Loucy (cell line): ENCODE measurements around the gene MTG2.

ENCODE experiments used
- H2AFZ ChIP-seq: fragments of 200-600 bp; sonication (generic); 2 replicates; pipeline ENCODE4 v1.6.0; 2016; ENCODE audit warnings: antibody characterized with exemption, mild to moderate bottlenecking, low read length, moderate library complexity
- H3F3A ChIP-seq: fragments of 200-600 bp; 2 replicates; pipeline ENCODE4 v1.6.0; 2016; ENCODE audit warnings: antibody characterized with exemption, low read depth, mild to moderate bottlenecking
- H3K27me3 ChIP-seq: fragments of 200-600 bp; sonication (generic); 2 replicates; pipeline ENCODE4 v1.6.1; 2014; ENCODE audit warnings: low read length, mild to moderate bottlenecking; ENCODE audit not compliant: insufficient read depth, poor library complexity, severe bottlenecking
- H3K36me3 ChIP-seq: fragments of 200-600 bp; sonication (generic); 2 replicates; pipeline ENCODE4 v1.6.1; 2016; ENCODE audit warnings: low read length; ENCODE audit not compliant: insufficient read depth
- H3K4me1 ChIP-seq: fragments of 200-600 bp; sonication (generic); 2 replicates; pipeline ENCODE4 v1.5.1; 2014; ENCODE audit warnings: low read length, mild to moderate bottlenecking; ENCODE audit not compliant: insufficient read depth, poor library complexity, severe bottlenecking
- H3K4me2 ChIP-seq: fragments of 200-600 bp; sonication (generic); 2 replicates; pipeline ENCODE4 v1.6.0; 2014; ENCODE audit warnings: antibody characterized with exemption, low read length, low read depth, mild to moderate bottlenecking; ENCODE audit not compliant: poor library complexity, severe bottlenecking
- H3K4me3 ChIP-seq: fragments of 200-600 bp; sonication (generic); 2 replicates; pipeline ENCODE4 v1.5.1; 2014; ENCODE audit warnings: low read length, mild to moderate bottlenecking, mixed read lengths; ENCODE audit not compliant: poor library complexity, severe bottlenecking
- H3K79me2 ChIP-seq: fragments of 200-600 bp; sonication (generic); 2 replicates; pipeline ENCODE4 v1.6.1; 2014; ENCODE audit warnings: low read length; ENCODE audit not compliant: insufficient read depth
- H3K9ac ChIP-seq: fragments of 200-600 bp; sonication (generic); 2 replicates; pipeline ENCODE4 v1.6.0; 2014; ENCODE audit warnings: mild to moderate bottlenecking, low read depth, low read length, moderate library complexity; ENCODE audit not compliant: poor library complexity, severe bottlenecking
- H3K9me2 ChIP-seq: fragments of 200-600 bp; sonication (generic); replicated peaks from 2 replicates; pipeline ENCODE4 v1.6.1; 2016; ENCODE audit warnings: low read depth, low read length, mixed read lengths
- H3K9me3 ChIP-seq: fragments of 200-600 bp; sonication (generic); 2 replicates; pipeline ENCODE4 v1.6.1; 2014; ENCODE audit warnings: mild to moderate bottlenecking, antibody characterized with exemption, low read length, low read depth; ENCODE audit not compliant: insufficient read depth
- H4K20me1 ChIP-seq: fragments of 200-600 bp; sonication (generic); 2 replicates; pipeline ENCODE4 v1.6.0; 2014; ENCODE audit warnings: antibody characterized with exemption, low read length, mild to moderate bottlenecking; ENCODE audit not compliant: insufficient read depth, poor library complexity, severe bottlenecking
- CTCF ChIP-seq: fragments of 200-600 bp; sonication (generic); conservative IDR thresholded peaks from 2 replicates; pipeline ENCODE4 v1.5.1; 2014; ENCODE audit warnings: mild to moderate bottlenecking, antibody characterized with exemption, low read length
- EZH2phosphoT487 ChIP-seq: fragments of 200-600 bp; IDR thresholded peaks from 2 replicates; pipeline ENCODE4 v1.6.1; 2018; ENCODE audit warnings: antibody characterized with exemption, mild to moderate bottlenecking, moderate library complexity, borderline replicate concordance

Gene MTG2

GRCh38 chr20:62222266-62222850 is 39.5 kb downstream of the MTG2 start:
- no peak overlapping the region for H2AFZ ChIP-seq
- H3K4me2 ChIP-seq, result no peak overlapping the region
- no peaks in the 10 kb centered on the region for H3K4me1 ChIP-seq
- H3K9me3 ChIP-seq, result no peaks in the 10 kb centered on the region
- no peaks in the 10 kb centered on the region for H3K79me2 ChIP-seq
- H3F3A ChIP-seq, result no peaks in the 10 kb centered on the region
- H3K9me2 ChIP-seq, result no peaks in the 10 kb centered on the region
- H3K36me3 ChIP-seq, result no peaks in the 10 kb centered on the region
- no peaks in the 10 kb centered on the region for H3K27me3 ChIP-seq
- H4K20me1 ChIP-seq, result no peaks in the 10 kb centered on the region
- no peak for TF ChIP-seq CTCF
- TF ChIP-seq EZH2phosphoT487, result no peak
- no peak overlapping the region for H3K4me3 ChIP-seq
- H3K9ac ChIP-seq, result no peak overlapping the region

DNA sequence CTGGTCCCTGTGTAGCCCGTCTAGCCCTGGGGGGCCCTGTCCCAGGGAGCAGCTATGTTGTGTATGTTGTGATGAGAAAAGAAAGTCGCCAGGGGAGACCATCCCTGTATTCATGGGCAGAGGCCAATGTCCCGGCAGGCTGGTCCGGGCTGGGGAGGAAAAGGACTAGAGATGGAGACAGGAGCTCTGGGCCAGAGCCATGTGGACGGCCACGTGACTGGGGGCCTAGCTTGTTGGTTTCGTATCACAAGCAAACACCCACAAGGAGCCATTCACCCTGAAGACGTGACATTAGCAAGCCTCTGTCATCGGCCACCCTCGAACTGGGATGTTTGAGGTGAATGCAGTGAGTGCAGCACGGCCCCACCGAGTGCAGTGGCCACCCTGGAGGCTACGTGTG is 40.1 kb downstream of the MTG2 start:
- no peaks in the 10 kb centered on the region for H4K20me1 ChIP-seq
- no peak overlapping the region for H3K9ac ChIP-seq
- no peaks in the 10 kb centered on the region for H3K4me1 ChIP-seq
- no peaks in the 10 kb centered on the region for H3F3A ChIP-seq
- H3K27me3 ChIP-seq, result no peaks in the 10 kb centered on the region
- no peaks in the 10 kb centered on the region for H3K9me3 ChIP-seq
- no peaks in the 10 kb centered on the region for H3K79me2 ChIP-seq
- H3K36me3 ChIP-seq, result no peaks in the 10 kb centered on the region
- no peak for TF ChIP-seq CTCF
- TF ChIP-seq EZH2phosphoT487, result no peak
- no peak overlapping the region for H2AFZ ChIP-seq
- no peaks in the 10 kb centered on the region for H3K9me2 ChIP-seq
- H3K4me2 ChIP-seq, result no peak overlapping the region
- no peak overlapping the region for H3K4me3 ChIP-seq

DNA sequence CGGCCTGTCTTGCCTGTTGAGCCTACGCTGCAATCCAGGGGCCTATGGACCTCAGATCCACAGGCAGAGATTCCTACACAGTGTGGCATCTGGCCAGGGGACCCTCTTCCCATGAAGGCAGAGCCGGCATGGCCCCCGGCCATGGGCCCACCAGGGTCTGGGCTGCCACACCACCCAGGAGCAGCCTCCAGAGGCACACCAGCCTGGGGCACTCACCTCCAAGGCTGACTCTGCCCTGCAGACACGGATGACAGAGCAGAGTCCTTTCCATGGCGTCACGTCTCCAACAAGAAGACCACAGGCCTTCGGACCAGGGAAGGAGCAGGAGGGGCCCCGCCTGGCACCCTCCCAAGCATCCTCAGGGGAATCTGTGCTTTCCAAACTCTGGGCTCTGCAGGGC is 40.7 kb downstream of the MTG2 start:
- no peak overlapping the region for H3K4me2 ChIP-seq
- no peaks in the 10 kb centered on the region for H4K20me1 ChIP-seq
- no peak overlapping the region for H2AFZ ChIP-seq
- H3K4me3 ChIP-seq, result no peak overlapping the region
- TF ChIP-seq CTCF (no peak), EZH2phosphoT487 (no peak)
- H3F3A ChIP-seq, result no peaks in the 10 kb centered on the region
- H3K36me3 ChIP-seq, result no peaks in the 10 kb centered on the region
- no peaks in the 10 kb centered on the region for H3K79me2 ChIP-seq
- H3K9me2 ChIP-seq, result no peaks in the 10 kb centered on the region
- H3K4me1 ChIP-seq, result no peaks in the 10 kb centered on the region
- no peaks in the 10 kb centered on the region for H3K27me3 ChIP-seq
- H3K9ac ChIP-seq, result no peak overlapping the region
- no peaks in the 10 kb centered on the region for H3K9me3 ChIP-seq
